HEK293T (cell line): ENCODE measurements around the gene RTF2.

Experiments used
- CTCF ChIA-PET: fragments of 350-600 bp; formaldehyde crosslinking; extraction: SDS; loops from one replicate; lab custom pipeline; 2021; ENCODE audit warnings: antibody characterized with exemption, inconsistent platforms; lab: Yijun Ruan, JAX
- POLR2A ChIA-PET: fragments of 350-600 bp; formaldehyde crosslinking; extraction: SDS; loops from one replicate; lab custom pipeline; 2020; ENCODE audit warnings: antibody characterized with exemption, inconsistent platforms; lab: Yijun Ruan, JAX
- DNase-seq: peaks from one replicate; pipeline ENCODE4 v3.0.0; 2012; ENCODE audit warnings: mixed read lengths; ENCODE audit errors: extremely low spot score
- ARNT ChIP-seq: fragments of 450-650 bp; IDR thresholded peaks from 2 replicates; pipeline ENCODE4 v1.6.1; 2017; ENCODE audit warnings: mild to moderate bottlenecking
- BHLHE40 ChIP-seq: fragments of 450-650 bp; IDR thresholded peaks from 2 replicates; pipeline ENCODE4 v1.6.1; 2016; ENCODE audit warnings: mild to moderate bottlenecking, moderate library complexity, borderline replicate concordance
- CTBP1 ChIP-seq: fragments of 450-650 bp; IDR thresholded peaks from 2 replicates; pipeline ENCODE4 v1.6.1; 2016; ENCODE audit warnings: borderline replicate concordance
- ELF4 ChIP-seq: fragments of 450-650 bp; IDR thresholded peaks from 2 replicates; pipeline ENCODE4 v1.6.1; 2017; ENCODE audit warnings: antibody characterized with exemption
- FOXA1 ChIP-seq: fragments of 450-650 bp; IDR thresholded peaks from 2 replicates; pipeline ENCODE4 v1.6.1; 2016; ENCODE audit warnings: mild to moderate bottlenecking
- FOXK2 ChIP-seq: fragments of 450-650 bp; IDR thresholded peaks from 2 replicates; pipeline ENCODE4 v1.6.1; 2016; ENCODE audit warnings: mild to moderate bottlenecking
- FOXM1 ChIP-seq: fragments of 450-650 bp; IDR thresholded peaks from 2 replicates; pipeline ENCODE4 v1.6.1; 2017; ENCODE audit warnings: mild to moderate bottlenecking, borderline replicate concordance
- HDGF ChIP-seq: fragments of 450-650 bp; IDR thresholded peaks from 2 replicates; pipeline ENCODE4 v1.6.1; 2017; ENCODE audit warnings: antibody characterized with exemption, borderline replicate concordance
- L3MBTL2 ChIP-seq: fragments of 450-650 bp; conservative IDR thresholded peaks from 2 replicates; pipeline ENCODE4 v1.6.1; 2016; ENCODE audit warnings: mild to moderate bottlenecking
- LEF1 ChIP-seq: fragments of 450-650 bp; IDR thresholded peaks from 2 replicates; pipeline ENCODE4 v1.6.1; 2017; ENCODE audit warnings: mild to moderate bottlenecking, borderline replicate concordance
- NFRKB ChIP-seq: fragments of 450-650 bp; IDR thresholded peaks from 2 replicates; pipeline ENCODE4 v1.6.1; 2016; ENCODE audit warnings: mild to moderate bottlenecking, moderate library complexity
- SP1 ChIP-seq: fragments of 450-650 bp; IDR thresholded peaks from 2 replicates; pipeline ENCODE4 v1.6.1; 2017
- SUZ12 ChIP-seq: fragments of 450-650 bp; IDR thresholded peaks from 2 replicates; pipeline ENCODE4 v1.6.1; 2016; ENCODE audit warnings: mild to moderate bottlenecking
- TARDBP ChIP-seq: fragments of 450-650 bp; IDR thresholded peaks from 2 replicates; pipeline ENCODE4 v1.6.1; 2016
- ZNF384 ChIP-seq: fragments of 450-650 bp; IDR thresholded peaks from 2 replicates; pipeline ENCODE4 v1.6.1; 2016
- TF ChIP-seq, protein P1 (sequence below): fragments of 450-650 bp; IDR thresholded peaks from 2 replicates; pipeline ENCODE4 v1.6.1; 2016

The RTF2 gene

DNA sequence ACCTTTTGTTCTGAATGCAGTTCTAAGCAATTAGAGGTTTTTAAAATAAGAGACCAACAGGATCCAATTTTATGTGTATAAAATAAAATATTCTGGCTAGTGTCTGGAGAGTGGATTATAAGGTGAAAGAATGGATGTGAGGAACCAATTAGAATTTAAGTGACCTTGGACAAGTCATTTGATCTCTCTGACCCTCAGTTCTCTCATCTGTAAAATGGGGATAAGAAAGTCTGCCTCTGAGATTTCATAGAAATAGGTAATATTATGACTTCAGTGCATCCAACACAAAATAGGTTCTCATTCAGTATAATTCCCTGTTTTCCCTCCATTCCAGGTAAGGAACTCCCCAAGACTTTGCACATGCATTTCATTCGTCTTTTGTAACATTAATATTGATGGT lies 37.5 kb upstream of the RTF2 start:
- ChIA-PET POLR2A (no interaction called here), CTCF (no interaction called here)
- no peak for TF ChIP-seq SP1
- no peak for DNase-seq

DNA sequence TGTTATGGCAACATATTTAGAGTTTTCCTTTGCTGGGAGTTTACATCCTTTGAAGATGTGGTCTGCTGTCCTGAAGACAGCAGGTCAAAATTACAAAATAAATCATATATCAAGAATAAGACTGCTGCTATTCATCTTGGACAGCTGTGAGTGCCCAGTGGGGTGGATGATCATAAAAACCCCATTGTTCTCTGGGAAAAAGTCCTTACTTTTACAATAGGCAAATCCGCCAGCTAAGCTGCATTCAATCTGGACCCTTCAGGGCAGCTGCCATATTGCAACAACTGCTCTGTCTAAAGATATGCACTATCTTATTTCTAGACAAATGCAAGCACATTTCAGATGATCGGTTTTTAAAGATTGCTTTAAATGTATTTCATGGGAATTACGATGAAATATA lies 37.0 kb upstream of the RTF2 start:
- TF ChIP-seq FOXA1, result no peak
- no peak for TF ChIP-seq FOXK2
- no peak for TF ChIP-seq FOXM1
- TF ChIP-seq ZNF384, result no peak
- no peak for TF ChIP-seq HDGF
- ChIA-PET CTCF (no interaction called here), POLR2A (no interaction called here)
- DNase-seq, result no peak

DNA sequence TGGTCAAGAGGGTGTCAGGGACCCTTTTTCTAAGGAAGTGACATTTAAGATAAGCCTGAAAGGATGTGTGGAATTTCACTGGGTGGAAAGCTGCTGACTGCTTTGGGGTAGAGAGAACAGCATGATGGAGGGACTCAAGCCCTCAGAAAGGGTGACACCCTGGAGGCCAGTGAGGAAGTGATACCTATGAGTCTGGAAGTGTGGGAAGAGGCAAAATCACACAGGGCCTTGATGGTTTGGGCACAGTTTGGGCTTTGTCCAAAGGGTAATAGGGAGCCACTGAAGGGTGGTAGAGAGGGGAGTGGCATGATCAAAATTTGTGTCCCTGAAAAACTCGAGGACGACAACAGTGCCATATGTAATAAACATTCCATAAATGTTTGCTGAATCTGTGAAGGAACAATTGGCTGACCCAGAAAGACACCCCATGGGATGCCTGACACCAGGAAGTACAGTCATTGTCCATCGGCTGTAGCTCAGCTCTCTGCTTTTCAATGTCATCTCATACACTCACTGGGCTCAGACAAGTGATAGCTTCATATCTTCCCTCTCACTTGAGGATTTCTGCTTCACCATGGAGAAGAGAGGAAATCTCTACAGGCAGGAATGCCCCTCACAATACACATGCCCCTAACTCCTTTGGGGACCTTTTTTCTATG lies 35.1 kb upstream of the RTF2 start:
- ChIA-PET POLR2A (no interaction called here), CTCF (no interaction called here)
- DNase-seq, result no peak
- no peak for TF ChIP-seq BHLHE40
- TF ChIP-seq LEF1, result no peak
- no peak for TF ChIP-seq TARDBP
- TF ChIP-seq SUZ12, result no peak
- no peak for TF ChIP-seq ZNF384
- TF ChIP-seq ELF4, result no peak

DNA sequence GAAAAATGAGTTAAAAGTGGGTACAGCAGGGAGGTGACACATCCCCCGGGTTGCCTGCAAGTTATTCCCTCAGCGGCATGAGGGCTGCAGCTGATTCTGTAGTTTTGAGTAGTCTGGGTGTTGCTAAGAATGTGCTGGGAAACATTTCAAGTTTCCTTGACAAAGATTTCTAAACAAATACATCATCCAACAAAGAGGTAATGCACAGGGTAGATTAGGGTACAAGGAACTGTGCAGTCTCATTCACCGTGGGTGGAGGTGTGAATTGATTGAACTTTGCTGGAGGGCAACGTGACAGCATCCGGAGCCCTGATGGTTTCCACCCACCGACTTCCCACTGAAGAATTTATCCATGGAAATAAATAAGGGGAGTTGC lies 34.6 kb upstream of the RTF2 start:
- POLR2A ChIA-PET, result no interaction called here
- CTCF ChIA-PET, result no interaction called here
- DNase-seq, result no peak
- TF ChIP-seq ZNF384 (no peak), LEF1 (no peak), FOXM1 (no peak)

- POLR2A ChIA-PET, result no interaction called here
- CTCF ChIA-PET, result no interaction called here
- DNase-seq, result no peak
- TF ChIP-seq FOXA1 (no peak), TARDBP (no peak), HDGF (no peak), ELF4 (no peak), BHLHE40 (no peak), ARNT (no peak), NFRKB (no peak), CTBP1 (no peak), SUZ12 (no peak), LEF1 (no peak), L3MBTL2 (no peak), SP1 (no peak)
- TF ChIP-seq, protein P1, sequence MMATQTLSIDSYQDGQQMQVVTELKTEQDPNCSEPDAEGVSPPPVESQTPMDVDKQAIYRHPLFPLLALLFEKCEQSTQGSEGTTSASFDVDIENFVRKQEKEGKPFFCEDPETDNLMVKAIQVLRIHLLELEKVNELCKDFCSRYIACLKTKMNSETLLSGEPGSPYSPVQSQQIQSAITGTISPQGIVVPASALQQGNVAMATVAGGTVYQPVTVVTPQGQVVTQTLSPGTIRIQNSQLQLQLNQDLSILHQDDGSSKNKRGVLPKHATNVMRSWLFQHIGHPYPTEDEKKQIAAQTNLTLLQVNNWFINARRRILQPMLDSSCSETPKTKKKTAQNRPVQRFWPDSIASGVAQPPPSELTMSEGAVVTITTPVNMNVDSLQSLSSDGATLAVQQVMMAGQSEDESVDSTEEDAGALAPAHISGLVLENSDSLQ, result no peak
These were observed 31.0 kb upstream of the RTF2 start for GRCh38 chr20:56437196-56437960.

- DNase-seq, result no peak
- TF ChIP-seq CTBP1 (no peak), FOXM1 (no peak), BHLHE40 (no peak), FOXK2 (no peak), SUZ12 (no peak), FOXA1 (no peak), TARDBP (no peak), SP1 (no peak), HDGF (no peak), L3MBTL2 (no peak), ZNF384 (no peak), NFRKB (no peak), ELF4 (no peak), LEF1 (no peak)
- TF ChIP-seq, protein P1, result no peak
- CTCF ChIA-PET, result no interaction called here
- POLR2A ChIA-PET, result no interaction called here
These were observed 30.1 kb upstream of the RTF2 start for GRCh38 chr20:56438284-56438683.

GRCh38 chr20:56439771-56440291 lies 28.6 kb upstream of the RTF2 start:
- POLR2A ChIA-PET, result no interaction called here
- DNase-seq, result no peak
- CTCF ChIA-PET, result no interaction called here
- TF ChIP-seq ARNT (no peak), FOXM1 (no peak), ELF4 (no peak), SP1 (no peak), BHLHE40 (no peak), CTBP1 (no peak), SUZ12 (no peak), ZNF384 (no peak), HDGF (no peak), TARDBP (no peak), FOXA1 (no peak), L3MBTL2 (no peak), LEF1 (no peak), FOXK2 (no peak), NFRKB (no peak)
- TF ChIP-seq, protein P1, result no peak
